ENCODE measurements around the gene ZNF335.
A peak's percentile ranks its signal among the peaks of the same experiment; 100 is the strongest.
"Not testable (repeated sequence)": the region's sequence is repeated elsewhere in the genome, so short reads cannot be mapped to it uniquely, and the experiment has no call there.

Gene ZNF335

GRCh38 chr20:45934046-45934585 lies 37.9 kb downstream of the ZNF335 start:
- DNase-seq (ENCODE audit: low spot score) = peak; percentile 92

GRCh38 chr20:45933266-45934045 lies 38.5 kb downstream of the ZNF335 start:
- DNase-seq (ENCODE audit: low spot score) = peak; percentile 94

- not testable (repeated sequence) for DNase-seq (ENCODE audit: low spot score)
Observed at GRCh38 chr20:45931680-45932079, 40.3 kb downstream of the ZNF335 start.

GRCh38 chr20:45927071-45927878 lies 44.7 kb downstream of the ZNF335 start:
- DNase-seq (ENCODE audit: low spot score) = no peak

GRCh38 chr20:45926731-45927070 lies 45.3 kb downstream of the ZNF335 start:
- no peak for DNase-seq (ENCODE audit: low spot score)

GRCh38 chr20:45925821-45926506 lies 46.0 kb downstream of the ZNF335 start:
- no peak for DNase-seq (ENCODE audit: low spot score)

GRCh38 chr20:45924391-45925261 lies 47.4 kb downstream of the ZNF335 start:
- DNase-seq (ENCODE audit: low spot score) = no peak

GRCh38 chr20:45921337-45922189 lies 50.4 kb downstream of the ZNF335 start:
- no peak for DNase-seq (ENCODE audit: low spot score)

GRCh38 chr20:45920462-45921336 lies 51.3 kb downstream of the ZNF335 start:
- DNase-seq (ENCODE audit: low spot score) = no peak

GRCh38 chr20:45919542-45920399 lies 52.2 kb downstream of the ZNF335 start:
- DNase-seq (ENCODE audit: low spot score) = no peak

- DNase-seq (ENCODE audit: low spot score) = no peak
Observed at GRCh38 chr20:45918779-45919537, 53.0 kb downstream of the ZNF335 start.

GRCh38 chr20:45918182-45918737 lies 53.7 kb downstream of the ZNF335 start:
- no peak for DNase-seq (ENCODE audit: low spot score)

- DNase-seq (ENCODE audit: low spot score) = no peak
Observed at GRCh38 chr20:45917790-45918141, 54.2 kb downstream of the ZNF335 start.

GRCh38 chr20:45913116-45913515 lies 58.9 kb downstream of the ZNF335 start:
- no peak for DNase-seq (ENCODE audit: low spot score)

GRCh38 chr20:45912344-45912682 lies 59.7 kb downstream of the ZNF335 start:
- no peak for DNase-seq (ENCODE audit: low spot score)

- peak; percentile 85 for DNase-seq (ENCODE audit: low spot score)
Observed at GRCh38 chr20:45911486-45912343, 60.3 kb downstream of the ZNF335 start, which contains the start of gene PLTP. TSS of gene PLTP (minus strand) at chr20:45912155. CDS start at chr20:45911452, 703 bp downstream.
